Measurements from ENCODE around the gene SLC39A1. TPM values are rescaled to one million over a fixed set of nuclear protein-coding genes. Genes with fewer than 3 reads are reported as not detected.
"Not testable (repeated sequence)": the region's sequence is repeated elsewhere in the genome, so short reads cannot be mapped to it uniquely, and the experiment has no call there.

Gene SLC39A1
- total RNA-seq, 2 donors from 2014 or later = 68.8 to 70.9 TPM

GRCh38 chr1:153979091-153979490, 15.8 kb upstream of the SLC39A1 start:
- ATAC-seq; intact Hi-C loops (cut with DNase I, micrococcal nuclease); DNase-seq: not testable (repeated sequence)

- no peak for DNase-seq
- no peak for ATAC-seq
- intact Hi-C loops (cut with DNase I, micrococcal nuclease) = no loop called here
Observed at GRCh38 chr1:153978274-153978909, 15.1 kb upstream of the SLC39A1 start.

GRCh38 chr1:153977250-153978240, 14.2 kb upstream of the SLC39A1 start, which contains the start of gene JTB:
Gene JTB (minus strand): TSS chr1:153977674. CDS start chr1:153977252, 422 bp downstream.
- intact Hi-C loops (cut with DNase I, micrococcal nuclease) = no loop called here
- DNase-seq (peak; percentile 92 to 95), ATAC-seq (peak; percentile 95)

GRCh38 chr1:153976819-153977249, 13.5 kb upstream of the SLC39A1 start:
- ATAC-seq (peak; percentile 18), DNase-seq (peak in 1 of 2 donors; percentile 24)
- intact Hi-C loops (cut with DNase I, micrococcal nuclease) = no loop called here

GRCh38 chr1:153973525-153973924, 10.2 kb upstream of the SLC39A1 start:
- DNase-seq = no peak
- intact Hi-C loops (cut with DNase I, micrococcal nuclease) = no loop called here
- ATAC-seq = no peak

- intact Hi-C loops (cut with DNase I, micrococcal nuclease) = no loop called here
- DNase-seq (no peak), ATAC-seq (no peak)
Observed at GRCh38 chr1:153973071-153973470, 9.7 kb upstream of the SLC39A1 start.

GRCh38 chr1:153970346-153970745, 7.0 kb upstream of the SLC39A1 start:
- intact Hi-C loops (cut with DNase I, micrococcal nuclease) = no loop called here
- no peak for DNase-seq
- ATAC-seq = no peak

- DNase-seq = no peak
- intact Hi-C loops (cut with DNase I, micrococcal nuclease) = no loop called here
- ATAC-seq = no peak
Observed at GRCh38 chr1:153968972-153969371, 5.6 kb upstream of the SLC39A1 start.

GRCh38 chr1:153968408-153968807, 5.1 kb upstream of the SLC39A1 start:
- intact Hi-C loops (cut with DNase I, micrococcal nuclease) = no loop called here
- ATAC-seq = no peak
- peak in 1 of 2 donors; percentile 42 for DNase-seq

- intact Hi-C loops (cut with DNase I, micrococcal nuclease) = no loop called here
- DNase-seq = peak; percentile 79 to 81
- peak; percentile 28 for ATAC-seq
Observed at GRCh38 chr1:153968000-153968363, 4.6 kb upstream of the SLC39A1 start.

GRCh38 chr1:153967107-153967999, 4.0 kb upstream of the SLC39A1 start, which contains the start of gene CREB3L4:
Gene CREB3L4 (plus strand): TSS chr1:153967902. CDS start chr1:153968526, 624 bp downstream.
- intact Hi-C loops (cut with DNase I, micrococcal nuclease) = no loop called here
- DNase-seq (peak; percentile 90 to 94), ATAC-seq (peak; percentile 74)

- intact Hi-C loops (cut with DNase I, micrococcal nuclease) = no loop called here
- peak; percentile 22 for ATAC-seq
Observed at GRCh38 chr1:153963850-153964331, 554 bp upstream of the SLC39A1 start.

GRCh38 chr1:153962088-153963029, 978 bp downstream of the SLC39A1 start:
- intact Hi-C loops (cut with DNase I, micrococcal nuclease) = no loop called here
- ATAC-seq (no peak), DNase-seq (peak; percentile 32 to 58)

More at GRCh38 chr1:153963850-153964331, 554 bp upstream of the SLC39A1 start:
- peak; percentile 63 to 68 for DNase-seq

- ATAC-seq (no peak), DNase-seq (no peak)
- intact Hi-C loops (cut with DNase I, micrococcal nuclease) = no loop called here
Observed at GRCh38 chr1:153961421-153961820, 1.9 kb downstream of the SLC39A1 start.

- no peak for DNase-seq
- no peak for ATAC-seq
- intact Hi-C loops (cut with DNase I, micrococcal nuclease) = no loop called here
Observed at GRCh38 chr1:153960206-153960605, 3.1 kb downstream of the SLC39A1 start.

GRCh38 chr1:153959454-153959853, 3.9 kb downstream of the SLC39A1 start:
- ATAC-seq = no peak
- DNase-seq = no peak
- intact Hi-C loops (cut with DNase I, micrococcal nuclease) = no loop called here

GRCh38 chr1:153958961-153959260, 4.4 kb downstream of the SLC39A1 start:
- no peak for ATAC-seq
- peak in 1 of 2 donors; percentile 42 for DNase-seq
- intact Hi-C loops (cut with DNase I, micrococcal nuclease) = no loop called here
